ENCODE data around the gene EHMT1. TPM values are rescaled to one million over a fixed set of nuclear protein-coding genes. Genes with fewer than 3 reads are reported as not detected.

The EHMT1 gene
- total and polyA plus RNA-seq, 2 experiments from 2014 or later, result 162 to 177 TPM

DNA sequence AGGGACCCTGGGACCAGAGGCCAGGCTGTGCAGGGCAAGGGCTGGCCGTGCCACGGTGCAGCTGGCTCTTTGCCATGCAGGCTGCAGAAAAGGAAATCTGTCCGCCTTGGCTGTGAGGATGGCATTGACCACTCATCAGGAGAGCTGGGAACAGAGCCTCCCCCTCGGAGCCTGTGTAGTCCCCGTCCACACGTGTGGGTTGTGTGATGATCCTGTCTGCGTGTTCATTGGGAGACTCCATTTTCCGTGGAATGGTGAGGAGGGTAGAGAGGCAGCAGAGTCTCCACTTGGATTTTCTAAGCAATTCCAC lies 47.7 kb downstream of the EHMT1 start:
- H3K79me2 ChIP-seq (replicated peaks; ENCODE audit: insufficient read depth), result peaks cover 90% of the 10 kb centered on the region
- H3K27me3 Mint-ChIP-seq (ENCODE audit: insufficient read depth, low read depth, poor library complexity), result peaks cover 13% of the 10 kb centered on the region
- no peaks in the 10 kb centered on the region for H3K36me3 ChIP-seq (ENCODE audit: insufficient read depth)
- peaks cover 70% of the 10 kb centered on the region for H3K4me1 ChIP-seq (ENCODE audit: insufficient read depth)
- no peak; the same call in 2 of the 3 replicates for ATAC-seq
- TF ChIP-seq POLR2AphosphoS5 (IDR thresholded peaks at IDR 0.05; ENCODE audit: low read depth) (no peak), STAT1 (IDR thresholded peaks at IDR 0.05; ENCODE audit: unreplicated experiment) (no peak), CREB1 (CRISPR knock-in tag; IDR thresholded peaks at IDR 0.05; ENCODE audit: low read depth) (no peak), EZH2phosphoT487 (IDR thresholded peaks at IDR 0.05; ENCODE audit: unreplicated experiment) (no peak), NANOG (IDR thresholded peaks at IDR 0.05; ENCODE audit: borderline replicate concordance) (no peak), EZH2 (IDR thresholded peaks at IDR 0.05; ENCODE audit: low read depth, unreplicated experiment) (no peak), ZNF331 (CRISPR knock-in tag; IDR thresholded peaks at IDR 0.05; ENCODE audit: low read depth) (no peak), ZNF114 (CRISPR knock-in tag; IDR thresholded peaks at IDR 0.05) (no peak), JUNB (IDR thresholded peaks at IDR 0.05; ENCODE audit: unreplicated experiment) (no peak)
- TF ChIP-seq, protein P1, sequence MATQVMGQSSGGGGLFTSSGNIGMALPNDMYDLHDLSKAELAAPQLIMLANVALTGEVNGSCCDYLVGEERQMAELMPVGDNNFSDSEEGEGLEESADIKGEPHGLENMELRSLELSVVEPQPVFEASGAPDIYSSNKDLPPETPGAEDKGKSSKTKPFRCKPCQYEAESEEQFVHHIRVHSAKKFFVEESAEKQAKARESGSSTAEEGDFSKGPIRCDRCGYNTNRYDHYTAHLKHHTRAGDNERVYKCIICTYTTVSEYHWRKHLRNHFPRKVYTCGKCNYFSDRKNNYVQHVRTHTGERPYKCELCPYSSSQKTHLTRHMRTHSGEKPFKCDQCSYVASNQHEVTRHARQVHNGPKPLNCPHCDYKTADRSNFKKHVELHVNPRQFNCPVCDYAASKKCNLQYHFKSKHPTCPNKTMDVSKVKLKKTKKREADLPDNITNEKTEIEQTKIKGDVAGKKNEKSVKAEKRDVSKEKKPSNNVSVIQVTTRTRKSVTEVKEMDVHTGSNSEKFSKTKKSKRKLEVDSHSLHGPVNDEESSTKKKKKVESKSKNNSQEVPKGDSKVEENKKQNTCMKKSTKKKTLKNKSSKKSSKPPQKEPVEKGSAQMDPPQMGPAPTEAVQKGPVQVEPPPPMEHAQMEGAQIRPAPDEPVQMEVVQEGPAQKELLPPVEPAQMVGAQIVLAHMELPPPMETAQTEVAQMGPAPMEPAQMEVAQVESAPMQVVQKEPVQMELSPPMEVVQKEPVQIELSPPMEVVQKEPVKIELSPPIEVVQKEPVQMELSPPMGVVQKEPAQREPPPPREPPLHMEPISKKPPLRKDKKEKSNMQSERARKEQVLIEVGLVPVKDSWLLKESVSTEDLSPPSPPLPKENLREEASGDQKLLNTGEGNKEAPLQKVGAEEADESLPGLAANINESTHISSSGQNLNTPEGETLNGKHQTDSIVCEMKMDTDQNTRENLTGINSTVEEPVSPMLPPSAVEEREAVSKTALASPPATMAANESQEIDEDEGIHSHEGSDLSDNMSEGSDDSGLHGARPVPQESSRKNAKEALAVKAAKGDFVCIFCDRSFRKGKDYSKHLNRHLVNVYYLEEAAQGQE (IDR thresholded peaks at IDR 0.05; ENCODE audit: unreplicated experiment), result no peak
- TF ChIP-seq, protein P2, sequence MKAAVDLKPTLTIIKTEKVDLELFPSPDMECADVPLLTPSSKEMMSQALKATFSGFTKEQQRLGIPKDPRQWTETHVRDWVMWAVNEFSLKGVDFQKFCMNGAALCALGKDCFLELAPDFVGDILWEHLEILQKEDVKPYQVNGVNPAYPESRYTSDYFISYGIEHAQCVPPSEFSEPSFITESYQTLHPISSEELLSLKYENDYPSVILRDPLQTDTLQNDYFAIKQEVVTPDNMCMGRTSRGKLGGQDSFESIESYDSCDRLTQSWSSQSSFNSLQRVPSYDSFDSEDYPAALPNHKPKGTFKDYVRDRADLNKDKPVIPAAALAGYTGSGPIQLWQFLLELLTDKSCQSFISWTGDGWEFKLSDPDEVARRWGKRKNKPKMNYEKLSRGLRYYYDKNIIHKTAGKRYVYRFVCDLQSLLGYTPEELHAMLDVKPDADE (IDR thresholded peaks at IDR 0.05), result no peak
- TF ChIP-seq, protein P3, sequence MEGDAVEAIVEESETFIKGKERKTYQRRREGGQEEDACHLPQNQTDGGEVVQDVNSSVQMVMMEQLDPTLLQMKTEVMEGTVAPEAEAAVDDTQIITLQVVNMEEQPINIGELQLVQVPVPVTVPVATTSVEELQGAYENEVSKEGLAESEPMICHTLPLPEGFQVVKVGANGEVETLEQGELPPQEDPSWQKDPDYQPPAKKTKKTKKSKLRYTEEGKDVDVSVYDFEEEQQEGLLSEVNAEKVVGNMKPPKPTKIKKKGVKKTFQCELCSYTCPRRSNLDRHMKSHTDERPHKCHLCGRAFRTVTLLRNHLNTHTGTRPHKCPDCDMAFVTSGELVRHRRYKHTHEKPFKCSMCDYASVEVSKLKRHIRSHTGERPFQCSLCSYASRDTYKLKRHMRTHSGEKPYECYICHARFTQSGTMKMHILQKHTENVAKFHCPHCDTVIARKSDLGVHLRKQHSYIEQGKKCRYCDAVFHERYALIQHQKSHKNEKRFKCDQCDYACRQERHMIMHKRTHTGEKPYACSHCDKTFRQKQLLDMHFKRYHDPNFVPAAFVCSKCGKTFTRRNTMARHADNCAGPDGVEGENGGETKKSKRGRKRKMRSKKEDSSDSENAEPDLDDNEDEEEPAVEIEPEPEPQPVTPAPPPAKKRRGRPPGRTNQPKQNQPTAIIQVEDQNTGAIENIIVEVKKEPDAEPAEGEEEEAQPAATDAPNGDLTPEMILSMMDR (conservative IDR thresholded peaks at IDR 0.05; ENCODE audit: low read depth in 2 of 2), result no peak
- TF ChIP-seq, protein P4, sequence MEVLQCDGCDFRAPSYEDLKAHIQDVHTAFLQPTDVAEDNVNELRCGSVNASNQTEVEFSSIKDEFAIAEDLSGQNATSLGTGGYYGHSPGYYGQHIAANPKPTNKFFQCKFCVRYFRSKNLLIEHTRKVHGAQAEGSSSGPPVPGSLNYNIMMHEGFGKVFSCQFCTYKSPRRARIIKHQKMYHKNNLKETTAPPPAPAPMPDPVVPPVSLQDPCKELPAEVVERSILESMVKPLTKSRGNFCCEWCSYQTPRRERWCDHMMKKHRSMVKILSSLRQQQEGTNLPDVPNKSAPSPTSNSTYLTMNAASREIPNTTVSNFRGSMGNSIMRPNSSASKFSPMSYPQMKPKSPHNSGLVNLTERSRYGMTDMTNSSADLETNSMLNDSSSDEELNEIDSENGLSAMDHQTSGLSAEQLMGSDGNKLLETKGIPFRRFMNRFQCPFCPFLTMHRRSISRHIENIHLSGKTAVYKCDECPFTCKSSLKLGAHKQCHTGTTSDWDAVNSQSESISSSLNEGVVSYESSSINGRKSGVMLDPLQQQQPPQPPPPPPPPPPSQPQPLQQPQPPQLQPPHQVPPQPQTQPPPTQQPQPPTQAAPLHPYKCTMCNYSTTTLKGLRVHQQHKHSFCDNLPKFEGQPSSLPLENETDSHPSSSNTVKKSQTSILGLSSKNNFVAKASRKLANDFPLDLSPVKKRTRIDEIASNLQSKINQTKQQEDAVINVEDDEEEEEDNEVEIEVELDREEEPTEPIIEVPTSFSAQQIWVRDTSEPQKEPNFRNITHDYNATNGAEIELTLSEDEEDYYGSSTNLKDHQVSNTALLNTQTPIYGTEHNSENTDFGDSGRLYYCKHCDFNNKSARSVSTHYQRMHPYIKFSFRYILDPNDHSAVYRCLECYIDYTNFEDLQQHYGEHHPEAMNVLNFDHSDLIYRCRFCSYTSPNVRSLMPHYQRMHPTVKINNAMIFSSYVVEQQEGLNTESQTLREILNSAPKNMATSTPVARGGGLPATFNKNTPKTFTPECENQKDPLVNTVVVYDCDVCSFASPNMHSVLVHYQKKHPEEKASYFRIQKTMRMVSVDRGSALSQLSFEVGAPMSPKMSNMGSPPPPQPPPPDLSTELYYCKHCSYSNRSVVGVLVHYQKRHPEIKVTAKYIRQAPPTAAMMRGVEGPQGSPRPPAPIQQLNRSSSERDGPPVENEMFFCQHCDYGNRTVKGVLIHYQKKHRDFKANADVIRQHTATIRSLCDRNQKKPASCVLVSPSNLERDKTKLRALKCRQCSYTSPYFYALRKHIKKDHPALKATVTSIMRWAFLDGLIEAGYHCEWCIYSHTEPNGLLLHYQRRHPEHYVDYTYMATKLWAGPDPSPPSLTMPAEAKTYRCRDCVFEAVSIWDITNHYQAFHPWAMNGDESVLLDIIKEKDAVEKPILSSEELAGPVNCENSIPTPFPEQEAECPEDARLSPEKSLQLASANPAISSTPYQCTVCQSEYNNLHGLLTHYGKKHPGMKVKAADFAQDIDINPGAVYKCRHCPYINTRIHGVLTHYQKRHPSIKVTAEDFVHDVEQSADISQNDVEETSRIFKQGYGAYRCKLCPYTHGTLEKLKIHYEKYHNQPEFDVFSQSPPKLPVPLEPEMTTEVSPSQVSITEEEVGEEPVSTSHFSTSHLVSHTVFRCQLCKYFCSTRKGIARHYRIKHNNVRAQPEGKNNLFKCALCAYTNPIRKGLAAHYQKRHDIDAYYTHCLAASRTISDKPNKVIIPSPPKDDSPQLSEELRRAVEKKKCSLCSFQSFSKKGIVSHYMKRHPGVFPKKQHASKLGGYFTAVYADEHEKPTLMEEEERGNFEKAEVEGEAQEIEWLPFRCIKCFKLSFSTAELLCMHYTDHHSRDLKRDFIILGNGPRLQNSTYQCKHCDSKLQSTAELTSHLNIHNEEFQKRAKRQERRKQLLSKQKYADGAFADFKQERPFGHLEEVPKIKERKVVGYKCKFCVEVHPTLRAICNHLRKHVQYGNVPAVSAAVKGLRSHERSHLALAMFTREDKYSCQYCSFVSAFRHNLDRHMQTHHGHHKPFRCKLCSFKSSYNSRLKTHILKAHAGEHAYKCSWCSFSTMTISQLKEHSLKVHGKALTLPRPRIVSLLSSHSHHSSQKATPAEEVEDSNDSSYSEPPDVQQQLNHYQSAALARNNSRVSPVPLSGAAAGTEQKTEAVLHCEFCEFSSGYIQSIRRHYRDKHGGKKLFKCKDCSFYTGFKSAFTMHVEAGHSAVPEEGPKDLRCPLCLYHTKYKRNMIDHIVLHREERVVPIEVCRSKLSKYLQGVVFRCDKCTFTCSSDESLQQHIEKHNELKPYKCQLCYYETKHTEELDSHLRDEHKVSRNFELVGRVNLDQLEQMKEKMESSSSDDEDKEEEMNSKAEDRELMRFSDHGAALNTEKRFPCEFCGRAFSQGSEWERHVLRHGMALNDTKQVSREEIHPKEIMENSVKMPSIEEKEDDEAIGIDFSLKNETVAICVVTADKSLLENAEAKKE (CRISPR knock-in tag; IDR thresholded peaks at IDR 0.05), result no peak
- H3K36me3 Mint-ChIP-seq (ENCODE audit: low read depth), result peaks cover 31% of the 10 kb centered on the region
- no peaks in the 10 kb centered on the region for H4K20me1 ChIP-seq (replicated peaks; ENCODE audit: insufficient read depth)
- H3K4me3 Mint-ChIP-seq, result peak overlapping the region; percentile 41; the same call in 2 of the 3 replicates
- H3K27ac ChIP-seq (ENCODE audit: low read depth), result peak overlapping the region; percentile 95
- peaks cover 80% of the 10 kb centered on the region for H3K4me1 Mint-ChIP-seq
- no peaks in the 10 kb centered on the region for H3K9me3 Mint-ChIP-seq
- peak overlapping the region; percentile 97 for H3K27ac Mint-ChIP-seq
- H2AFZ ChIP-seq, result no peak overlapping the region
- H3K4me2 ChIP-seq, result peak overlapping the region; percentile 69
- H3K4me3 ChIP-seq, result peak overlapping the region; percentile 29
- no peaks in the 10 kb centered on the region for H3K27me3 ChIP-seq (ENCODE audit: insufficient read depth)
- DNase-seq (ENCODE audit: low spot score), result no peak
- peaks cover 11% of the 10 kb centered on the region for H3F3A ChIP-seq (replicated peaks; ENCODE audit: low read depth)
- no peaks in the 10 kb centered on the region for H3K9me2 ChIP-seq (ENCODE audit: insufficient read depth)
